GM12873 (cell line): ENCODE data around the gene UTP25.

Experiments used
- CTCF ChIP-seq: IDR thresholded peaks from 2 replicates; pipeline ENCODE4 v1.5.1; 2012; ENCODE audit warnings: low read depth, mild to moderate bottlenecking, moderate library complexity, low read length, control low read depth; ENCODE audit not compliant: insufficient read depth; ENCODE audit errors: missing control alignments

Gene UTP25

GRCh38 chr1:209869291-209870149 is 41.7 kb downstream of the UTP25 start:
- TF ChIP-seq CTCF = no peak

GRCh38 chr1:209870151-209870831 is 42.5 kb downstream of the UTP25 start:
- TF ChIP-seq CTCF = no peak

- no peak for TF ChIP-seq CTCF
These were observed 43.2 kb downstream of the UTP25 start for GRCh38 chr1:209871006-209871405.

- no peak for TF ChIP-seq CTCF
These were observed 43.7 kb downstream of the UTP25 start for GRCh38 chr1:209871430-209871829.

- no peak for TF ChIP-seq CTCF
These were observed 45.5 kb downstream of the UTP25 start for GRCh38 chr1:209873067-209873799.

GRCh38 chr1:209875515-209875914 is 47.7 kb downstream of the UTP25 start:
- no peak for TF ChIP-seq CTCF

GRCh38 chr1:209876078-209876800 is 48.5 kb downstream of the UTP25 start:
- TF ChIP-seq CTCF = no peak
